Left lung (tissue), 10 donors: ENCODE measurements around the gene FADS3. TPM values are rescaled to one million over a fixed set of nuclear protein-coding genes. Genes with fewer than 3 reads are reported as not detected.
A peak's percentile ranks its signal among the peaks of the same experiment; 100 is the strongest.

Experiments
- ATAC-seq: fragments of 200-7000 bp; cut with Tn5 transposase; one replicate; pipeline ENCODE4 v1.9.1; 2020; ENCODE audit warnings: moderate library complexity
- DNase-seq, 4 donors: peaks; one replicate each; pipeline ENCODE4 v3.0.0-alpha.2; 2013 to 2020
- H3K27ac ChIP-seq, 2 donors: fragments of 200-600 bp; sonication (generic) in 1 of 2; one replicate each; pipeline versions ENCODE4 v1.5.0 to v1.8.0; 2020 to 2021
- H3K27me3 ChIP-seq, 2 donors: fragments of 200-600 bp; sonication (generic) in 1 of 2; one replicate each; pipeline versions ENCODE4 v1.5.0 to v1.8.0; 2020 to 2021
- H3K36me3 ChIP-seq, 2 donors: fragments of 200-600 bp; sonication (generic) in 1 of 2; one replicate each; pipeline versions ENCODE4 v1.5.0 to v1.8.0; 2020 to 2021
- H3K4me1 ChIP-seq, 2 donors: fragments of 200-600 bp; one replicate each; pipeline ENCODE4 v1.8.0; 2021
- H3K4me3 ChIP-seq, 2 donors: fragments of 200-600 bp; sonication (generic) in 1 of 2; one replicate each; pipeline versions ENCODE4 v1.5.0 to v1.8.0; 2020 to 2021; ENCODE audit warnings: mild to moderate bottlenecking in 1 of 2
- H3K9me3 ChIP-seq, 2 donors: fragments of 200-600 bp; sonication (generic) in 1 of 2; one replicate each; pipeline versions ENCODE4 v1.5.0 to v1.8.0; 2020 to 2021
- intact Hi-C, 2 donors: fragments of 100-400 bp; cut with DNase I; formaldehyde crosslinking; loops; one replicate each; pipeline versions ENCODE4 v1.11.2 to v1.14.2; 2022
- polyA plus RNA-seq, 6 donors: library from polyadenylated mRNA; unstranded; fragments of 120-200 nt; gene quantifications; one replicate each; pipeline ENCODE4 v1.2.1, GENCODE V29; 2013; ENCODE audit not compliant: insufficient read length in 6 of 6
- total RNA-seq, 2 donors: library from RNA; stranded (reverse); fragmentation: NEBNext Ultra II Directional; extraction: Animal tissue kit (Norgen Biotek cat#: 25700); gene quantifications; one replicate each; pipeline ENCODE4 v1.2.1, GENCODE V29; 2021
- TF ChIP-seq, protein P1 (sequence below), 2 donors: fragments of 200-600 bp; sonication (generic) in 1 of 2; IDR thresholded peaks; one replicate each; pipeline versions ENCODE4 v1.5.0 to v1.8.0; 2021; ENCODE audit warnings: antibody characterized with exemption in 2 of 2
- donor health status: DM: no; HTN: yes; CAD: no.
- donor health status: DM: no; HTN: no; CAD: no.

Gene FADS3
- total and polyA plus RNA-seq, 8 donors = 8.3 to 71.4 (median 12.9) TPM

DNA sequence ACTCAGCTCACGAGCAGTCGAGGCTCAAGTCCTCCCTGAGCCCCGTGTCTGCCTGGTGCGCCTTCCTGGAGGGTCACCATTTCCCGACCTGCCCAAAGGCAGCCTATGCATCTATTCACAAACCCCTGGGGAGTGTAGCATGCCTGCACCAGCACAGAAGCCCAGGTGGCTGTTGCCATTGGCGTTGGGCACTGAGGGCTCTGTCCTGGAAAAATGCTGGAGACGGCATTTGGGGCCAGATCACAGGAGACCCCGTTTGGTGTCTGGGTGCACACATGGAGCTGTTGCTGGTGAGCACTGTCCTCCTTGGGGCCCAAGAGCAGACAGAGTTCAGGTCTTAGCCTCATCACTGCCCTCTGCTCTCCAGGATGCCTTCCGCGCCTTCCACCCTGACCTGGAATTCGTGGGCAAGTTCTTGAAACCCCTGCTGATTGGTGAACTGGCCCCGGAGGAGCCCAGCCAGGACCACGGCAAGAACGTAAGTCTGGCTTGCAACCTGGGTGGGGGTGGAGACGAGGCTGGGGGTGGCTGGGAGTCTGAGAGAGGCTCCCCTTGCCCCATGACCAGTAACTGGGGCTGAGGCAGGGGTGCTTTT, 53.8 kb downstream of the FADS3 start:
- Histone ChIP-seq H3K9me3 (no peaks in the 10 kb centered on the region), H3K36me3 (peaks cover 0 to 42% of the 10 kb centered on the region in 2 donors), H3K4me3 (no peak overlapping the region), H3K27ac (no peak overlapping the region), H3K4me1 (peaks cover 0 to 27% of the 10 kb centered on the region in 2 donors), H3K27me3 (no peaks in the 10 kb centered on the region)
- DNase-seq (no peak), ATAC-seq (no peak)
- TF ChIP-seq, protein P1, sequence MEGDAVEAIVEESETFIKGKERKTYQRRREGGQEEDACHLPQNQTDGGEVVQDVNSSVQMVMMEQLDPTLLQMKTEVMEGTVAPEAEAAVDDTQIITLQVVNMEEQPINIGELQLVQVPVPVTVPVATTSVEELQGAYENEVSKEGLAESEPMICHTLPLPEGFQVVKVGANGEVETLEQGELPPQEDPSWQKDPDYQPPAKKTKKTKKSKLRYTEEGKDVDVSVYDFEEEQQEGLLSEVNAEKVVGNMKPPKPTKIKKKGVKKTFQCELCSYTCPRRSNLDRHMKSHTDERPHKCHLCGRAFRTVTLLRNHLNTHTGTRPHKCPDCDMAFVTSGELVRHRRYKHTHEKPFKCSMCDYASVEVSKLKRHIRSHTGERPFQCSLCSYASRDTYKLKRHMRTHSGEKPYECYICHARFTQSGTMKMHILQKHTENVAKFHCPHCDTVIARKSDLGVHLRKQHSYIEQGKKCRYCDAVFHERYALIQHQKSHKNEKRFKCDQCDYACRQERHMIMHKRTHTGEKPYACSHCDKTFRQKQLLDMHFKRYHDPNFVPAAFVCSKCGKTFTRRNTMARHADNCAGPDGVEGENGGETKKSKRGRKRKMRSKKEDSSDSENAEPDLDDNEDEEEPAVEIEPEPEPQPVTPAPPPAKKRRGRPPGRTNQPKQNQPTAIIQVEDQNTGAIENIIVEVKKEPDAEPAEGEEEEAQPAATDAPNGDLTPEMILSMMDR (IDR thresholded peaks at IDR 0.05) = no peak
- intact Hi-C loops = no loop called here

GRCh38 chr11:61836193-61836592, 55.2 kb downstream of the FADS3 start:
- ATAC-seq = no peak
- peaks cover 0 to 30% of the 10 kb centered on the region in 2 donors for H3K36me3 ChIP-seq
- intact Hi-C loops = no loop called here

DNA sequence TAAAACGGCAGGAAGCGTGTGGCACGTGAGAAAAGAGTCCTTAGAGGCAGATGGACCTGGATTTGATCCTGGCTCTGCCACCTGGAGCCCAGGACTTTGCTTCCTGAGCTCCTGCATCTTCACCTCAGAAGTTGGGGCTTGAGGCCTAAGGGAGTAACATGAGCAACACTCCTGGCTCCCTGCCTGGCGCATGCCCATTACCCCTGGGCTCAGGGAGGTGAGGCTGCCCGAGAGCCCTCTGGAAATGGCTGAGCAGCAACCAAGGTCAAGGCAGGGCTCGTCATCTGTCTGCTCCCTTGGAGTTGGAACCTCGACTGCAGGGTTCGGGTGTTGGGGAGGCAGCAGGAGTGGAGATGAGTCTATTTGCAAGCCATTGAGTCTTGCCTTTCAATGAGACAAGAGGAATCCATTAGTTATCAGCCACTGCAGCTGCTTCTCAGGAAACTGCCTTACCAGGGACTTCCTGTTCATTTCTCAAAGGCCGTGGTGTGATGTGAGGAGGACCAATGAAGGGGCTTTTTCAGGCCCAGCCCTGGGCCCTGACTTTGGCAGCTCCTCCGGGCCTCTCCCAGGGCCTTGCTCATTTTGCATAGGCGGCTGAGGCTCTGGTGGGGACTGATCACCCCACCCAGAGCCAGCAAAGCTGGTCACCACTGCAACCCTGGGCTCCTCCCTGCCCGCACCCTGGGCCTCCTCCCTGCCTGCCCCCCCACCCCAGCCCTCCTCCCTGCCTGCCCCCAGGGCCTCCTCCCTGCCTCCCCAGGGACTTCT, 56.9 kb downstream of the FADS3 start:
- H3K4me1 ChIP-seq = peaks cover 17 to 55% of the 10 kb centered on the region in 2 donors
- intact Hi-C loops = no loop called here
- peak overlapping the region; percentile 53 to 77 for H3K27ac ChIP-seq
- H3K27me3 ChIP-seq = peaks cover 0 to 3% of the 10 kb centered on the region in 2 donors
- ATAC-seq = peak; percentile 72
- peaks cover 0 to 12% of the 10 kb centered on the region in 2 donors for H3K36me3 ChIP-seq
- peak in 1 of 4 donors; percentile 54 for DNase-seq
- no peak overlapping the region for H3K4me3 ChIP-seq
- TF ChIP-seq, protein P1 (IDR thresholded peaks at IDR 0.05) = no peak
- no peaks in the 10 kb centered on the region for H3K9me3 ChIP-seq

More at GRCh38 chr11:61836193-61836592, 55.2 kb downstream of the FADS3 start:
- no peak overlapping the region for H3K4me3 ChIP-seq
- TF ChIP-seq, protein P1 (IDR thresholded peaks at IDR 0.05) = no peak
- H3K27me3 ChIP-seq = no peaks in the 10 kb centered on the region
- DNase-seq = no peak
- no peaks in the 10 kb centered on the region for H3K9me3 ChIP-seq
- peak overlapping the region in 1 of 2 donors; percentile 77 for H3K27ac ChIP-seq
- peaks cover under 1 to 38% of the 10 kb centered on the region in 2 donors for H3K4me1 ChIP-seq

DNA sequence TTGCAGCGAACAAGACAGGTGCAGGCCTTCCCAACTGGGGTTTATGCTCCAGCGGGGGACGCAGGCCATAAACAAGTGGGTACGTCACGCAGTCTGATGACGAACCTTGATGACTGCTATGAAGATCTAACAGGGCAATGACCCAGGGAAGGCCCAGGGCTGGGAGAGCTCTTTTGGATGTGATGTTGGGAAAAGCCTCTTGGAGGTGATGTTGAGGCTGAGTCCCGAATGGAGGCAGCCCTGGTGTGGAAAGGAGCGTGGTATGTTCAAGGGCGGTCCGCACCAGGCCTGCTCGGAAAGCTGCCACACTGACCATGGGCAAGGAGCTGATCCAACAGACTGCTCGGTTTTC, 57.4 kb downstream of the FADS3 start:
- Histone ChIP-seq H3K4me3 (no peak overlapping the region), H3K9me3 (no peaks in the 10 kb centered on the region), H3K27ac (peak overlapping the region; percentile 53 to 77), H3K36me3 (peaks cover 0 to 7% of the 10 kb centered on the region in 2 donors), H3K4me1 (peaks cover 20 to 61% of the 10 kb centered on the region in 2 donors), H3K27me3 (peaks cover 0 to 9% of the 10 kb centered on the region in 2 donors)
- intact Hi-C loops = no loop called here
- ATAC-seq (no peak), DNase-seq (no peak)
- TF ChIP-seq, protein P1 (IDR thresholded peaks at IDR 0.05) = no peak

DNA sequence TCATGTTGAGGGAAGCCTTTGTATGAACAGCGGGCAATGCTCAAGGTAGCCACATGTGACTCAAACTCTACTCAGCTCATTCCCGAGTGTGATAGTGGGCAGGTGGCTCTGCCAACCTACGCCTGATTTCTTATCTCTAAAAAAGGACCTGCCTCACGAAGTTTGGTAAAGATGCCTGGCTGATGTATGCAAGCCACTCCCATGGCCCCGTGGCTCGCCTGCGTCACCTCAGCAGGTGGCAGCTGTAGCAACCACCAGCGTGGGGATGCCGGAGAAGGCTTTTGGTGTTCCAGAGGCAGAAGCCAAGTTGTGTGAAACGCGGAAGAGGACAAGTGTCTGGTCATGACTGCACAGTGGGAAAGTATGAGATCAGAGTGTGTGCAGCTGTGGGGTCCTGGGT, 57.9 kb downstream of the FADS3 start:
- Histone ChIP-seq H3K9me3 (no peaks in the 10 kb centered on the region), H3K27ac (no peak overlapping the region), H3K4me1 (peaks cover 20 to 65% of the 10 kb centered on the region in 2 donors), H3K36me3 (peaks cover 0 to 2% of the 10 kb centered on the region in 2 donors), H3K27me3 (peaks cover 0 to 13% of the 10 kb centered on the region in 2 donors), H3K4me3 (no peak overlapping the region)
- DNase-seq = no peak
- intact Hi-C loops = no loop called here
- no peak for ATAC-seq
- TF ChIP-seq, protein P1 (IDR thresholded peaks at IDR 0.05) = no peak
